Lower lobe of right lung (tissue), 2 donors: ENCODE measurements around the gene MTRR. TPM values are rescaled to one million over a fixed set of nuclear protein-coding genes. Genes with fewer than 3 reads are reported as not detected.

ENCODE experiments used
- ATAC-seq, 2 donors: fragments of 200-7000 bp; cut with Tn5 transposase; one replicate each; pipeline ENCODE4 v1.9.1; 2020 to 2022; ENCODE audit warnings: mild to moderate bottlenecking in 2 of 2, moderate library complexity in 2 of 2
- DNase-seq: peaks from one replicate; pipeline ENCODE4 v3.0.0-alpha.2; 2020
- H3K27ac ChIP-seq: fragments of 200-600 bp; one replicate; pipeline ENCODE4 v1.8.0; 2022
- H3K27me3 ChIP-seq: fragments of 200-600 bp; one replicate; pipeline ENCODE4 v1.8.0; 2022; ENCODE audit warnings: low read depth
- H3K36me3 ChIP-seq: fragments of 200-600 bp; one replicate; pipeline ENCODE4 v1.8.0; 2022; ENCODE audit warnings: mild to moderate bottlenecking
- H3K4me1 ChIP-seq: fragments of 200-600 bp; one replicate; pipeline ENCODE4 v1.8.0; 2022
- H3K4me3 ChIP-seq: fragments of 200-600 bp; one replicate; pipeline ENCODE4 v1.8.0; 2022; ENCODE audit warnings: mild to moderate bottlenecking
- H3K9me3 ChIP-seq: fragments of 200-600 bp; one replicate; pipeline ENCODE4 v1.8.0; 2022
- CTCF ChIP-seq: fragments of 200-600 bp; IDR thresholded peaks from one replicate; pipeline ENCODE4 v1.8.0; 2022; ENCODE audit warnings: antibody characterized with exemption, mild to moderate bottlenecking
- intact Hi-C: fragments of 100-400 bp; cut with DNase I; formaldehyde crosslinking; loops from one replicate; pipeline ENCODE4 v1.11.0; 2022
- total RNA-seq: library from RNA; stranded (reverse); fragmentation: NEBNext Ultra II Directional; extraction: Animal tissue kit (Norgen Biotek cat#: 25700); gene quantifications from one replicate; pipeline ENCODE4 v1.2.1, GENCODE V29; 2021
- donor health status: DM: no; HTN: yes; CAD: no; lungs with severe emphysema.

MTRR gene
- total RNA-seq, 1 donor from 2014 or later: 92.9 TPM

- peaks cover 7% of the 10 kb centered on the region for H3K4me1 ChIP-seq
- peaks cover 44% of the 10 kb centered on the region for H3K36me3 ChIP-seq
- no peak overlapping the region for H3K27ac ChIP-seq
- DNase-seq (no peak), ATAC-seq (peak; percentile 76 to 81)
- H3K27me3 ChIP-seq: no peaks in the 10 kb centered on the region
- intact Hi-C loops: no loop called here
- TF ChIP-seq CTCF: peak; percentile 55
- no peaks in the 10 kb centered on the region for H3K9me3 ChIP-seq
- H3K4me3 ChIP-seq: no peak overlapping the region
These were observed 12.1 kb upstream of the MTRR start for GRCh38 chr5:7856855-7857254.

- TF ChIP-seq CTCF: no peak
- ATAC-seq (no peak), DNase-seq (no peak)
- no peaks in the 10 kb centered on the region for H3K27me3 ChIP-seq
- intact Hi-C loops: no loop called here
- no peak overlapping the region for H3K27ac ChIP-seq
- H3K36me3 ChIP-seq: peaks cover 49% of the 10 kb centered on the region
- no peaks in the 10 kb centered on the region for H3K9me3 ChIP-seq
- H3K4me3 ChIP-seq: no peak overlapping the region
- peaks cover 1% of the 10 kb centered on the region for H3K4me1 ChIP-seq
These were observed 11.6 kb upstream of the MTRR start for GRCh38 chr5:7857361-7857760.

GRCh38 chr5:7857926-7858632, 10.9 kb upstream of the MTRR start:
- DNase-seq (no peak), ATAC-seq (no peak)
- Histone ChIP-seq H3K9me3 (no peaks in the 10 kb centered on the region), H3K4me1 (no peaks in the 10 kb centered on the region), H3K4me3 (no peak overlapping the region), H3K27ac (no peak overlapping the region), H3K36me3 (peaks cover 56% of the 10 kb centered on the region), H3K27me3 (no peaks in the 10 kb centered on the region)
- intact Hi-C loops: no loop called here
- no peak for TF ChIP-seq CTCF

GRCh38 chr5:7866196-7866595, 2.8 kb upstream of the MTRR start:
- Histone ChIP-seq H3K36me3 (peaks cover 43% of the 10 kb centered on the region), H3K27ac (no peak overlapping the region), H3K4me3 (no peak overlapping the region), H3K9me3 (no peaks in the 10 kb centered on the region), H3K4me1 (peaks cover 23% of the 10 kb centered on the region), H3K27me3 (no peaks in the 10 kb centered on the region)
- ATAC-seq (no peak), DNase-seq (no peak)
- intact Hi-C loops: no loop called here
- TF ChIP-seq CTCF: no peak

GRCh38 chr5:7867260-7867659, 1.7 kb upstream of the MTRR start:
- Histone ChIP-seq H3K27ac (no peak overlapping the region), H3K4me3 (no peak overlapping the region), H3K27me3 (no peaks in the 10 kb centered on the region), H3K9me3 (no peaks in the 10 kb centered on the region), H3K36me3 (peaks cover 32% of the 10 kb centered on the region), H3K4me1 (peaks cover 24% of the 10 kb centered on the region)
- intact Hi-C loops: no loop called here
- DNase-seq (no peak), ATAC-seq (no peak)
- TF ChIP-seq CTCF: no peak
